Ecto neural progenitor cell (in vitro differentiated cells): Measurements from ENCODE around the gene ANKRD33B.
A peak's percentile ranks its signal among the peaks of the same experiment; 100 is the strongest.
"Not testable (repeated sequence)": the region's sequence is repeated elsewhere in the genome, so short reads cannot be mapped to it uniquely, and the experiment has no call there.

Experiments
- DNase-seq: peaks from one replicate; pipeline ENCODE4 v3.0.0-alpha.2; 2018; ENCODE audit warnings: low spot score

ANKRD33B gene

DNA sequence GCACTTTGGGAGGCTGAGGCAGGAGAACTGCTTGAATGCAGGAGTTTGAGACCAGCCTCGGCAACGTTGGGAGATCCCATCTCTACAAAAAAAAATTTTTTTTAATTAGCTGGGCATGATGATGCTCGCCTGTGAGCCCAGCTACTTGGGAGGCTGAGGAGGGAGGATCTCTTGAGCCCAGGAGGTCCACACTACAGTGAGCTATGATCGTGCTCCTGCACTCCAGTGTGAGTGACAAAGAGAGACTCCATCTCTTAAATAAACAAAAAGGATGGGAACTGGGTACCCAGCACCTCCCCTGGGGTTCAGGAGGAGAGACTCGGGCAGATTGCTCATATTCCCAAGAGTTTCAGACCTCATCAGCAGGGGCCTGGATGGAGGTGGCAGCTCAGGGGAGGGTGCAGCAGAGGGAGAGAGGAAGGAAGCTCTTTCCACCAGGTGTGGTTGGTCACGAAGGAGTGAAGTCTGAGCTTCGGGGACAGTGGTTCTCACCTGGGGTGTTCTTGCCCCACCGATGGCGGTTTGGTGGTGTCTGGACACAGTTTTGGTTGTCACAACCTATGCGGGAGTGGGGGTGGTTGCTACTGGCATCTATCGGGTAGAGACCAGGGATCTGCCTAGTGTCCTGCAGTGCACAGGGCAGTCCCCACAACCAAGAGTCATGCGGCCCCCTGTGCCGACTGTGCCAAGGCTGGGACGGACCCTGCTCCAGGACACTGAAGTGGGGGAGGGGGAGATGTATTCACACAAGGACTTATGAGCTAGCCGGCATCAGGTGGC, 72.7 kb downstream of the ANKRD33B start:
- no peak for DNase-seq

DNA sequence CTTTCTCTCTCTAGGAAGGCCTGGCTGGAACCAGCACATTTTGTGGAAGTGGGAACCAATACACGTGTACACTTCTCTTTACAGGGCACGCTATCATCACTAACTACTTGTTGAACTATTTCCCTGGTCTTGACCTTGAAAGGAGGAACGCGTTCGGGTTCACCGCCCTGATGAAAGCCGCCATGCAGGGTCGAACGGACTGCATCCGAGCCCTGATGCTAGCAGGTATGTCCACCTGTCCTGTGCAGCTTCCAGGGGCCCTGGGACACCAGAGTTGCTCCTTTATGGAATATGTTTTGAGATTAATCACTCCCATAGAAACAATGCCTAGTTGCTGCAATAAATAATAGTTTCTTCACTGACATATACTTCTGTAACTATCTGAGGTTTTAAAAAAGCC, 74.1 kb downstream of the ANKRD33B start:
- no peak for DNase-seq

DNA sequence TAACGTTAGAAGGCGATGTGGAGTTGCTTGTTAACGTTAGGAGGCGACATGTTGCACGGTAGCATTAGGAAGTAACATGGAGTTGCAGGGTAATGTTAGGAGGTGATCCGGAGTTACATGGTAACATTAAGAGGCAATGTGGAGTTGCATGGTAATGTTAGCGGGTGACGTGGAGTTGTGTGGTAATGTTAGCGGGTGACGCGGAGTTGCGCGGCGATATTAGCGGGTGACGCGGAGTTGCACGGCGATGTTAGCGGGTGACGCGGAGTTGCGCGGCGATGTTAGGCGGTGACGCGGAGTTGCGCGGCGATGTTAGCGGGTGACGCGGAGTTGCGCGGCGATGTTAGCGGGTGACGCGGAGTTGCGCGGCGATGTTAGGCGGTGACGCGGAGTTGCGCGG, 74.9 kb downstream of the ANKRD33B start:
- not testable (repeated sequence) for DNase-seq

DNA sequence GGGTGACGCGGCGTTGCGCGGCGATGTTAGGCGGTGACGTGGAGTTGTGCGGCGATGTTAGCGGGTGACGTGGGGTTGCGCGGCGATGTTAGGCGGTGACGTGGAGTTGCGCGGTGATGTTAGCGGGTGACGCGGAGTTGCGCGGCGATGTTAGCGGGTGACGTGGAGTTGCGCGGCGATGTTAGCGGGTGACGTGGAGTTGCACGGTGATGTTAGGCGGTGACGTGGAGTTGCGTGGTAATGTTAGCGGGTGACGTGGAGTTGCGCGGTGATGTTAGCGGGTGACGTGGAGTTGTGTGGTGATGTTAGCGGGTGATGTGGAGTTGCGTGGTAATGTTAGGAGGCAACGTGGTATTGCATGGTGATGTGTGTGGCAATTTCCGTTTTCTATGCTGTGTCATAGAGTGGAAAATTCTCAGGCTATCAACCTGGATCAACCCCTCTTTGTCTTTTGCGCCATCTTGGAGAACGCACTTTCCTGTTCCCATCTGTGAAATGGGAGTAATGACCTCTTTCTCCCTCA, 76.0 kb downstream of the ANKRD33B start:
- DNase-seq, result no peak

DNA sequence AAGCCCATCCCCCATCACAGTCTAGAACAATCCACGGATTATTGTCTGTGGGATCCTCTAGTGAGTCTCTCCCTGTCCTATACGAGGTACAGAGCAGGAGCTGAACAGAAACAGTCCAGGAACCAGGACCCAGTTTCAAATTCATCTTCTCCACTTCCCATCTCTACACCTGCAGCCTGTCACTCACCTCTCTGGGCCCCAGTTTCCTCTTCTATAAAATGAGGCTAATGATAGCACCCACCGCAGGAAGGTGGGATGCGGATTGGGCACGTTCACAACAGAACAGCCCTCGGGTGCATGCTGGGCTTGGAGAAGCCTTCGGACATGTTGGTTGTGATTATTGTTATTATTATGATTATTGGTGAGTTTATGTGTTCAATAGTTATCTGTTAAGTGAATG, 78.5 kb downstream of the ANKRD33B start:
- no peak for DNase-seq

DNA sequence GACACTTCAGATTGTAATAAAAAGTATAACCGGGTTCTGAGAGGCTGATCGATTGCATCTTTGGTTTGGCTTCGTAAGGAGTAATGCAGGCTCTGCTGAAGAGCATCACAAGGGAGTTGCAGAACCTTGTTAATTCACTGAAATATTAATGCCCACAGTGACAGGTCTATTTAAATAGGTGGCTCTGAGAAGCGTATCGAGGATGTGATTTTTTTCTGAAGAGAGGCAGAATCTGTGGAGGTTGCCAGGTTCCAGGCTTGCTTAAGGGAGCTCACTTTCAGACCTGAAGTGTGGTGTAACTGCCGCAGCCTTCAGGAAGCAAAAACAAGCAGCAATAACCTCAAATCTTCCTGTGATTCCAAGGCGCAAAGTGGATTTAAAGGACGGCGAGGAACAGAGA, 80.3 kb downstream of the ANKRD33B start:
- no peak for DNase-seq

DNA sequence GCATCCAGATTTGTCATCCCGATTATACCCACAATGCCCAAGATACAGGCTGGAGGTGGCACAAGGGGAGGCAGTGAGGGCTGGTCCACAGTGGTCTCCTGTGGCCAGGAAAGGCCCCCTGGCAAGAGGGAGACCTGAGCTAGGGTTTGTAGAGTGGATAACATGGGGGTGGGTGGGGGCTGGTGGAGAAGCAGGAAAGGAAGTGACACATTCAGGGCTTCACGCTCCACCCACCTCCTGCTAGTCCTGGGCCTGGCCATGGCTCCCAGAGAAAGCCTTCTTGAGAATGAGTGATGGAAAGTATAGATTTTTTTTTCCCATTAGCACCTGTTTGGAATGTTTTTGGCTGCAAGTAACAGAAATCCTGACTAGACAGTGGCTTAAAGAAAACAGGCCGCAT, 81.3 kb downstream of the ANKRD33B start:
- no peak for DNase-seq

DNA sequence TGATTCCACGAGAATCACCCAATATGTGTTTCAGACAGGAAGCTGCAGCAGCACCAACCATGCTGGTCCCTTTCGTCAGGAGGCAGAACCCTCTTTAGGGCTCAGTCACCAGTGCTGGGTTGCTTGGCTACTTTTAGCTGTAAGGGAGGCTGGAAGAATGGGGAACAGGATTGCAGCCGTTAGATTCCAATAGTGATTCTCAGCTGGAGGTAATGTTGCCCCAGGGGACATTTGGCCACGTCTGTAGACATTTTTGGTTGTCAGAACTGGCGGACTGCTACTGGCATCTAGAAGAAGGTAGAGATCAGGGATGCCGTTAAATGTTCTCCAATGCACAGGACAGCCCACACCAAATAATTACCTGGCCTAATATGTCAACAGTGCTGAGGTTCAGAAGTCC, 81.8 kb downstream of the ANKRD33B start:
- no peak for DNase-seq

DNA sequence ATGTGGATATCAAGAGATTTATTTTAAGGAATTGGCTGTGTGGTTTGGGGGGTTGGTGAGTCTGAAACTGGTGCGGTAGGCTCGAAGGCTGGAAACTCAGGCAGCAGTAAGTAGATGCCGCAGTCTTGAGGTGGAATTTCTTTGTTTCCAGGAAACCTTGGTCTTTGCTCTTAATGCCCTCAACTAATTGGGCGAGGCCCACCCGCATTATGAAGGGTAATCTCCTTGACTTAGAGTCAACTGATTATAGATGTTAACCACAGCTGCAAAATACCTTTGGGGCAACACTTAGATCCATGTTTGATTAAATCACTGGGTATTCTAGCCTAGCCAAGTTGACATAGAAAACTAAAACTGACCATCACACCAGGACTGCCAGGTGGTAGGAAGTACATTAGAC, 83.8 kb downstream of the ANKRD33B start:
- no peak for DNase-seq

DNA sequence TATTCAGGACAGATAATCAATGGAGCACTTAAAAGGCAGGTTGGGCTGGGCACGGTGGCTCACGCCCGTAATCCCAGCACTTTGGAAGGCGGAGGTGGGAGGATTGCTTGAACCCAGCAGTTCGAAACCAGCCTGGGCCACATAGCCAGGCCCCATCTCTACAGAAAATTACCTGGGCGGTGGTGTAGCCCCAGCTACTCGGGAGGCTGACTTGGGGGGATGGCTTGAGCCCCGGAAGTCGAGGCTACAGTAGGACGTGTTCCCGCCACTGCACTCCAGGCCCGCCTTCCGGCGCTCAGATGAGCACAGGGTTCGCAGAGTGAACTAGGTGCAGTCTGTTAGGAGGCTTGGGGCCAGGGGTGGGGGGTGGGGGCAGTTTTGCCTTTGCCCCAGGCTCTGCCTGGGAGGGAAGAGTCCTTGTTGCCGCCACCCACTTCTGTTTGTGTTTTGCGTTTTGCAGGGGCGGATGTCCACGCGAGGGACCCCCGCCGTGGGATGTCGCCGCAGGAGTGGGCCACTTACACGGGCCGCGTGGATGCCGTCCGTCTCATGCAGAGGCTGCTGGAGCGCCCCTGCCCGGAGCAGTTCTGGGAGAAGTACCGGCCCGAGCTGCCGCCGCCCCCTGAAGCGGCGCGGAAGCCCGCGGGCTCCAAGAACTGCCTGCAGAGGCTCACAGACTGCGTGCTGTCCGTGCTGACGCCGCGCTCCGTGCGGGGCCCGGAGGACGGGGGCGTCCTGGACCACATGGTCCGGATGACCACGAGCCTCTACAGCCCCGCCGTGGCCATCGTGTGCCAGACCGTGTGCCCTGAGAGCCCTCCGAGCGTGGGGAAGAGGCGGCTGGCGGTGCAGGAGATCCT, 85.2 kb downstream of the ANKRD33B start:
- no peak for DNase-seq

DNA sequence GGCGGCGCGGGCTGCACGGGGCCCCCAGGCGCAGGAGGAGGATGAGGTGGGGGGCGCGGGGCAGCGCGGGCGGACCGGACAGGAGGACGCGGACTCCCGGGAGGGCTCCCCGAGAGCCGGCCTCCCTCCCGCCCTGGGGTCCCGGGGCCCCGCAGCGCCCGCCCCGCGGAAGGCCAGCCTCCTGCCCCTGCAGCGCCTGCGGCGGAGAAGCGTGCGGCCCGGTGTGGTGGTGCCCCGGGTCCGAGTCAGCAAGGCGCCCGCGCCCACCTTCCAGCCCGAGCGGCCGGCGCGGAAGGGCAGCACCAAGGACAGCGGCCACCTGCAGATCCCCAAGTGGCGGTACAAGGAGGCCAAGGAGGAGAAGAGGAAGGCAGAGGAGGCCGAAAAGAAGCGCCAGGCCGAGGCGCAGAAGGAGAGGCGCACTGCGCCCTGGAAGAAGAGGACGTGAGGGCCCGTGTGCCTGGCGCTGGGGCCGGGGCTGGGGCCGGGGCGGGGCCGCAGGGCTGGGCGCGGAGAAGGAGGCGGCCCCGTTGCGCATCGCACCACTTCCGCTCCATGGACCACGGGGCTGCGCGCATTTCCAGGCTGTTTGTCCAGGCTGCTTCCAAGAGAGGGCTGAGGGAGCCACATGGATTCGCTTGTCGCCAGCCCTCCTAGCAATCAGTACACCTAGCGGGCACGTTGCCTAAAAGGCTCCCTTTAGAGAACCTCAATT, 86.0 kb downstream of the ANKRD33B start:
- peak; percentile 86 for DNase-seq

DNA sequence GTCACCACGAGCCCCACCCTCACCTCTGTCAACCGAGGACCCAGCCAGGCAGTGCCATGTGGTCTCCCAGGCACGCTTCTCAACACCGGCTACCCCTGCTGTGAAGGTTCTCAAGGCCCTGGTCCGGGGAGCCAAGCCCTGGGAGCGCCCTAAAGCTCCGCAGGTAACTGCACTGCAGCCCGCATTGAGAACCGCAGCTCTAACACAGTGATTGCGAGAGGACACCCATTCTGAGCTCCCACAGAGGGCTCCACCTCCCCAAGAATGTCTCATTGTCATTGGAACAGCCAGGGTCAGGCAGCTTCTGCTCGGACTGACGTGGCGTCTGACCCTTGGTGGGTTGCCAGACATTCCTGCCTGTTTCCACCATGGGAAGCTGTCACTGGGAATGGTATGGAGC, 88.3 kb downstream of the ANKRD33B start:
- no peak for DNase-seq

DNA sequence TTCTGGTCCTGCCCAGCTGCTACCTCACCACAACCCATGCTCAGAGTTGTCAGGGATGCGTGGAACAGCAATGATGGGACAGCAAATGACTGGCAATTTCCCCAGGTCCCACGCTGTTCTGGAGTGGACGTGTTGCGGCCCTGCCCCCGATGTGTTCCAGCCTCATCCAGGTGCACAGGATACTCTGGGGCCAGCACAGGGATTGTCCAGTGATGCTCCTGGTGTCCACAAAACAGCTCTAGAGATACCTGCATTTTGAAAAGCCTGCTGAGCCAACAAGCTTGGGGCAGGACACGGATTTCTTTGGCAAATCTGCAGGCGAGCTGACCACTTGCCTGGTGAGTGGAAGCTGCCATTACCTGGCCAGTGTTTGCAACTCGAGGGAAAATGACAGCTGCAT, 88.7 kb downstream of the ANKRD33B start:
- DNase-seq, result no peak

DNA sequence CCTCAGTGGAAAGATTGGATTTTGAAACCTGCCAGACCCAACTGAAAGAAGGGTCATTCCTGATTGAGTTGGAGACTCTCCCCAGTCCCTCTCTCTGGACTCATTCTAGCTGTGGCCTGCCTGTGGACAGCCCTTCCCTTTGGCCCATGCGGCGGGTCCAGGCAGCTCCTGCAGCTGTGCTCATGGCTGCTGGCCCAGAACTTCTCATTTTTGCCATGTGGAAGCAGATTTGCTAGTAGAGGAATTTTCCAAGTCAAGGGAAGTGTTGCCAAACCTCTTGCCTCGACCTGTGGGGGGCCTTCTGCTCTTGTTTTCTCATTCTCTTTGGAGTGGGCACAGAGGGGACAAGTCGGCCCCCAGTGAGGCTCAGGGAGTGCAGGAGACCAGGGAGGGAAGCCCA, 89.2 kb downstream of the ANKRD33B start:
- DNase-seq, result no peak

DNA sequence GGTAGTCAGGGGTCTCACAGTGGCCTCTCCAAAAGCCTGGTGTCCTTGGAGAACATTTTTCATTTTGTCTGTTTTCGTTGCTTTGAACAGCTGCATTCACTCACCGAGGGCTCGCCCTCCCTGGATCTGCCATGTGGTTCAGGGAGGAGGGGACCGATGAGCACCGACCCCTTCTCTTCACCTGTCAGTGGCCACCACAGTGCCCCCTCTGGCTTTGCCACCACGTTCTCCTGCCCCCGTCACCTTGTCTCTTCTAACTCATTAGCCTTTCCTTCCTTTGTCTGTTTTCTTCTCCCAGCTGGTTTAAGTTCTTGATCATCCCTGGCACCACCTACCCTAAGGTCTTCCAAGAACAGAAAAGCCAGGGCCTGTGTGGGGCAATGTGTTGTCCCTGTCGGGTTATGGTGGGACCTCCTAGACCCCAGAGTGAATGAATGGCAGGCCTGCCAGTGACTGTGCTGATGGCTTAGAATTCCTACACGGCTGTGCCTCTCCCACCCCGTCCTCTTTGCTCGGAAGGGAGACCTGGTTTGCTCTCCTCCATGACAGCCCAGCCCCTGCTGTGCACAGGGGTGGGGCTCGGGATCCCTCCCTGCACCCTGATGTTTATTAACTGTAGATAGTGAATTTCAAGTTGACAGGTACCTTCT, 90.0 kb downstream of the ANKRD33B start:
- DNase-seq, result no peak

DNA sequence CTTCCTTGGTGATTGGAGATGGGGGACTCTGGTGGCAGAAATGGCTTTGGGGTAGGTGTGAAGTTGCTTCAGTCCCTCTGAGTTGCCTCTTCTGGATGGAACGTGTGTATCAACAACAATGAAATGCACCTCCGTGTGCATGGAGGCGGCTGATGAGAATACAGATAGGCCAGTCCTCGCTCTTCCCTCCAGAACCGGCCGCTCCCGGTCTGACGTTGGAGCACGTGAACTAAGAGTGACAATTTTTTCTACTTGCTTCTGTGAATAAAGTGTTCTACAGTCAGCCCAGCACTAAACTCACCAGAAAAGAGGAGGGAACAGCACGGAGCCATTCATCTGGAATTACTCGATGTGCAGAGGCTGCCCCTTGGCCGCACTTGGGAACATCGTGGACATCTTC, 90.7 kb downstream of the ANKRD33B start:
- DNase-seq, result no peak

DNA sequence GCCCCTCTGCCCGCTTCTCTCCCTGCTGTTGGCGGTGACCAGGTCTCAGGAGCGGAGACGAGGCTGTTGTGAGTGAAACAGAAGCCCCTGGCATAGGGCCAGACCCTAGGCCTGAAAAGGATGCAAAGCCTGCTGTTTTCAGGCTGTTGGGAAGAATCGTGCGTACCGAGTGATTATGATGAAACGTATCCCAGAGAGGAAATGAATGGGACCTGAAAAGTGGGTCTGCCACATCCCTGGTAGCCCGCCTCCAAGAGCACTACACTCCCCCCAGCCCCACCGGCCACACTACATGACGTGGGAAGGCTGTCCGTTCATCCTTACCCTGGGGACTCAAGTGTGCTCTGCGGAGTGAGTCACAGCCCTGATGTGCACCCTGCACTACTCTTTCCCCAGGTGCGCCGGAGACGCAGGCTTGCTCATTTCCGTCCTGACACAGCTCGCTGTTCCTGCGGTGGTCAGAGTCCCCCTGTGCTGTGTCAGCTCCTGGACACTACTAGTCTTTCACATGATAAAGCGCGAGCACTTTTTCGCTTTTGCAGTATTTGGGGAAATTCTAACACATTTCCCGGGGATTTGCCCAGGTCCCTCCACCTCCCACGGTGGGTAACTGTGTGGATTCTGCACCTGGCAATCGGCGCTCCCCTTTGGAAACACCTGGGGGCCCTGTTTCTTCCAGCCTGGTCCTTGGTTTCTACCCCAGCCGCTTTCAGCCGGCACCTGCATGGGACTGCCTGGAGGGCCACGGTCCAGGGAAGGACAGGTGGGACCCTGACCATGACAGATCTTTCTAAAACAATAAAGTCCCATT, 91.5 kb downstream of the ANKRD33B start:
- DNase-seq, result no peak

DNA sequence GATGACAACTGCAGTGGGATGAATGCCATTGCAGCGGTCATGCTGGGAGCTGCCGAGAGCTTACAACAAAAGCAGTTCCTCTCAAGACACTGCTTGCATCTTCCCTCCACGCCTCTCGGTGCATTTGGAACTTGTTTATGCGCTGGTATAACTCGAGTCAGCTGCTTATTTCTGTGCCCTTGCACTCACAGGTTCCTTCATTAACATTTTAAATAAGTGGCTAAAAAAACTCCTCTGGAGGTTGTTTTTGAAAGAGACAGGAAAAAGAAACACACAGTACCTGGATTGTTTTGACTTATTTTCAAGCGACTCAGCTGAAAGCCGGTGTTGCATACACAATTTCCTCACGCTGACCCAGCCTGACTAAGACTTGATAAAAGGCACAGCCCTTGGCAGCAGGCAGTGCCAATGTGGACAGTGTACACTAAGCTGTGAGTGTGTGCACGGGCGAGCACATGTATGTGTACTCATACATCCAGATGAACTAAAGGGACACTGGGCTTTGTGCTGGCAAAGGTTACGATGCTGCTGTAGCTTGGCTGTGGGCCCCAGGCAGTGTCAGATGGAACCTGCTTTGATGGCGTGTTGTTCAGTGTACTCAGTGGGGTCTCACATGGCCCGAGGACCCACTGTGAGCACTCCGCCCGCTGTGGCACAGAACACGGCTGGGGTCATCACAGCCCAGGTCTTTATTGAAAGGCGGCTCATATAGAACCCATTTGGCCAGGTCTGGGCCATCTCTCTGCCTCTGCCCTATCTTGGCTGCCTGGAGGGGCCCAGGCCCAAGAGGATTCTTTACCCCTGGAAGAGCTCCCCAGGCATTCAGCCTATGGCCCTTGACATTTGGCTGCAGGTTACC, 92.3 kb downstream of the ANKRD33B start:
- no peak for DNase-seq

DNA sequence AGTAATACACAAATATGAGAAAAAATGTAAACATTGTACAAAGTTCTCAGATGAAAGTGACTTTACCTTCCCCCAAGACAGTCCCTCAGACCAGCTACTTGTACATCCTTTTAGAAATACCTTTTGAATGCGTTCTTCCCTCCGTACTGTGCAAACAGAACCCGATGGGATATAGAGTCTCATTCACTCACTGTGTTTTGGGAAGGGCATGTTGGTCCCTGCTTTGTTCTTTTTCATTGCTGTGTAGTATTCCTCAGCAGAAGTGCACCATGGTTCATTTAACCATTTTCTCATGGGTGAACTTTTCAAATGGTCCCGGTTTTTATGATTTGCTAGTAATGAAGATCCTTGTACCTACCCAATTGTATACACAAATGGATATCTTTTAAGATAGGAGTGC, 94.4 kb downstream of the ANKRD33B start:
- no peak for DNase-seq

DNA sequence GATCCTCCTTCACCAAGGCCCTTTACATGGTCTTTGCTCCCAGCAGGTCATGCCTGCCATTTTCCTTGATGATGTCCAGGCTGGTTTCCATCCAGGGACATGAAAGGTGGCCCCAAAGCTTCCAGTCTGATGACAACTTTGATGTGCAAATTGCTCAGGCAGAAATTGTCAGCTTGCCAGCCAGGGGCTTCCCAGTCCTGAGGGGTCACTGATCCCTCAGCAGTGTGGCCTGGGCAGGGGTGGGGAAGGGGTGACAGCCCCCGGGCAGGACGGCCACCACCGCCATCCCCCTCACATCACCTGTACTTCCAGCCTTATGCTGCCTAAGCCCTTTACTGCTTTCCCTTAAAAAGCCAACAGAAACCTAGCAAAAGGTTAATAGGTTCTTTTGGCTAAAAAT, 96.3 kb downstream of the ANKRD33B start:
- no peak for DNase-seq
